IPS-NIHi7 (cell line): Measurements from ENCODE around the gene GRIK5.

Source experiments
- DNase-seq: peaks from one replicate; pipeline ENCODE4 v3.0.0; 2012; ENCODE audit warnings: mixed read lengths; ENCODE audit errors: extremely low spot score

Gene GRIK5

DNA sequence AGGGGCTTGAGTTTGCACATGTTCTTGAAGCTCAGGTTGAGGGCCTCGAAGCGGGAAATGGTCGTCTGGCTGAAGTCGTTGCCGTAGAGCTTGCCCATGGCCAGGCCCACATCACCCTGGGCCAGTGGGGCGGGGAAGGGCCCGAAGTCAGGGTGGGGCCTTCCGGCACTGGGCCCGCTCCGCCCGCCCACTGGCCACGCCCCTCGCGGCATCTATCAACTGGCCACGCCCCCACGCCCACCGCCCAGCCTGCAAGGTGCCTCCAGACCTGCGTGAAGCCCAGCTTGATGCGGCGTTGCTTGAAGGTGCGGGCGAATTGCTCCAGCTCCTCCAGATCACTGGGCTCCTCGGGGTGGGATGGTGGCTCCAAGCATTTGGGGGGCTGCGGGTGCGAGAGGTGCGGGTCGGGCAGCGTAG is 25.8 kb upstream of the GRIK5 start:
- peak; percentile 94 for DNase-seq

DNA sequence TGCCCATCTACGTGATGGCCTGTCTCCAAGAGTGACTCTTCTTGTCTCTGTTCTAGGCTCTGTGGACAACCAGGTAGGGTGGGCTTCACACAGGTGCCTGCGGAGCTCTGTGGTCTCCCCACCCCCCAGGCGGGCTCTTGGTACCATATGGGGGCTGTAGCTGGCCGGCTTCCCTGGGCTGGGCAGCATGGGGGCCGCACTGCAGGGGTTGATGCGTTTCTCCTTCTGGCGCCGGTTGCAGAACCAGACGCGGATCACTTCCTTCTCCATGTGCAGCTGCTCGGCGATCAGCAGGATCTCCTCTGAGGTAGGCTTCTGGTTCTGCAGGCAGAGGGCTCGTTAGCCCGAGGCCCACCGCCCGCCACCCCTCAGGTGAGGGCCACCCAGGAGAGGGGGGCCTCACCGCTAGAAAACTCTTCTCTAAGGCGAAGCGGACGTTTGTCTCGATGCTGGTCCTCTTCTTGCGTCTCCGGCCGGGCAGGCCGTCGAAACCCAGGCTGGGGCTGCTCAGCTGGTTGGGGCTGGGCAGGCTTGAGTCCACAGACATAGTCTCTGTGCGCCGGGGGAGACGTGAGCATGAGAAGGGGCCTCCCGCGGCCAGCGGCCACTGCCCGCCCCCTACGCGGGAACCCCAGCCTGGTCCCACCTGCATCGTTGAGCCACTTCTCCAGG is 25.3 kb upstream of the GRIK5 start:
- no peak for DNase-seq

DNA sequence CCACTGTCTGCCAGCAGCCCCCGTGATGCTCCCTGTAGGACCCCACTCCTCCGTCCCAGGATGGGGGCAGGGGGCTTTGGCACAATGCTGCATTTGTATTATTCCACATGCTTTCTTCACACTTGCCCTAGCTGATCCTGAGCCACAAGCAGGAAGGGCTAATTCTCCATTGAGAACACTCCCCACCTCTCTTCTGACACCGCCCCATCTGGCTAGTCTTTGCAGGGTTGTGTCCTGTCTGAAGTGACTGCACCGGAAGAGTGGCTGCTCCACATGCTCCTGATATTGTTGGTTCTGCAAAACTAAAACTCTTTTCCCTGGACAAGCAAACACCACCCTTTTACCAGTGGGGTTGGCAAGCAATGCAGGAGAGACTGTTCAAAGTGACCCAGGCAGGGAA is 23.9 kb upstream of the GRIK5 start:
- DNase-seq: no peak

DNA sequence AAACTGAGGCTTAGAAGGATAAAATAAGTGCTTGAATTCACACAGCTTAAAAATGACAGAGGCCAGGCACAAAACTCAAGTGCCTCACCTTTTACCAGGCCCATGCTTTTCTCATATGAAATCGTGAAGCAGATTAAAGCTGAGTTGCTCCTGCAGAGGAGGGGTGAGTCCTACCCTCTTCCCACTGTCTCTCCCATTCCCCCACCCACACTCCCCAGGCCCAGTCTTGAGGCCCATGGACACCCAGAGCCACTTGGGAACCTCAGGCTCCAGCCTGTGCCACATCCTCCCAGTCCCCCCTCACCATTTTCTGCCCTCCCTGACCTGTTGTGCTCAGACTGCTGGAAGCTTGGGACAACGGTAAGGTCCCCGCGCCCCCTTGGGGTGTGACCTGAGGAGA is 23.5 kb upstream of the GRIK5 start:
- DNase-seq: no peak

DNA sequence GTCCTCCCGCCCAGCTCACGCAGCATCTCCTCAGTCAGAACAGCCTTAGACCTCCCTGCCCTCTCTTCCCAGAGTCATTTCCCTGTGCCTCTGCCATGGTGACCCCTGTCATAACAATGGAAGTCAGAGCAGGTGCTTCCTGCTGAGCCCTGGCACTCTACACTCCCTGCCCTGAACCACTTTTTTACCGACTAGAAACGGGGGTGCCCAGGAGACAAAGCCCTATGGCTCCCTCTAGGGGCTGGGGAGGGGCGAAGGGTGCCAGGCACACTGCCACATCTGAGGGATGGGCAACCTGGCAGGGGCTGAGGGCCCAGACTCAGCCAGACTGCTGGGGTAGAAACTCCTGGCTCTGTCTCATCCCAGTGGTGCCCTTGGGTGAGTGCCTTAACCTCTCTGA is 22.3 kb upstream of the GRIK5 start:
- peak; percentile 48 for DNase-seq

DNA sequence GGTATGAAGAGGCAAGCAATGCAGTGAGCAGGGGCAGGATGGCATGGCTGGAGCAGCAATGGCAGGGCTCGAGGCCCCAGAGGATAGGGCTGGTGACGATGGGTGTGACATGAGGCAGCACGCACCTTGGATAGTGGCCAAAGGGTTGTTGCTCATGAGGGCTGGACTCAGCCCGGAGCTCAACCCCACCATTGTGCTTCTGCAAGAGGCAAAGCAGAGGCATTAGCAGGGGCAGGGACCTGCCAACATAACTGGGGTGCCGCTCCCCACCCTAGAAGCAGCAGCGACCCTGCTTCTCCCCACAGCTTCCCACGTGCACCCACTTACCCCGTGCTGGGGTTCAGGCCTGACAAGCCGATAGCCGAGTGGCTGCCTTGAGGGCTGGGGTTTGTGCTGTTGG is 21.7 kb upstream of the GRIK5 start:
- DNase-seq: no peak

DNA sequence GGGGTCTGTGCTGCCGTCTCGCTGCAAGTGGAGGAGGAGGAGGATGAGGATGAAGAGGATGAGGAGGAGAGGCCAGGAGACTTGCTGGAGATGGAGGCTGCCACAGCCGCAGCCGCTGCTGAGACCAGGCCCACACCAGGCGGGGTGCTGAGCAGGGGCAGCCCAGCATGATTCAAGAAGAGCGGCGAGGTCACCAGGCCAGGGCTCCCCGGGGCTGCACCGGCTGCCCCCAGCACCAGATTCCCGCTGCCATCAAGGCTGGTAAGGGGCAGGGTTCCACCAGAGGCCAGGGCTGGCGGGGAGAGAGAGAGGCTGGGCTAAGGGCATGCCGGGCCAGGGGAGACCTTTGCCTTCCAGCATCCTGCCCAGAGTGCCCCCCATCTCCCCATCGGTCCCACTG is 21.3 kb upstream of the GRIK5 start:
- no peak for DNase-seq

DNA sequence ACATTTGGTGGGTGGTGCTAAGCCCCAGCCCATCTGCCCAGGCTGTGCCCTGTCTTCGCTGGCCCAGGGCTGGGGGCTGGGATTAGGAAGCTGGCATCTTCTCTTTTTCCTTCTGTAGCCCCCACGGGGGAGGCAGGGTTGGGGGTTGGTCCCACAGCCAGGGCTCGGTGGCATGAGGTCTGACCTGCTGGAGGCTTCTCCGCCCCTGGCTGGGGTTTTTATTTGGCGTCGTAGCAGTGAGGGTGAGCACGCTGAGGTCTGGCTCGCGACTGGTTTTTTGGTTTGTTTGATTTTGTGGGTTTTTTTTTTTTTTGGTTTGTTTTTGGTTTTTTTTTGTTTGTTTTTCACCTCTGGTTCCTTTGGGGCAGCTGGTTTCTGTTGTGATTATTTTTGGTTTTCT is 20.7 kb upstream of the GRIK5 start:
- DNase-seq: no peak

DNA sequence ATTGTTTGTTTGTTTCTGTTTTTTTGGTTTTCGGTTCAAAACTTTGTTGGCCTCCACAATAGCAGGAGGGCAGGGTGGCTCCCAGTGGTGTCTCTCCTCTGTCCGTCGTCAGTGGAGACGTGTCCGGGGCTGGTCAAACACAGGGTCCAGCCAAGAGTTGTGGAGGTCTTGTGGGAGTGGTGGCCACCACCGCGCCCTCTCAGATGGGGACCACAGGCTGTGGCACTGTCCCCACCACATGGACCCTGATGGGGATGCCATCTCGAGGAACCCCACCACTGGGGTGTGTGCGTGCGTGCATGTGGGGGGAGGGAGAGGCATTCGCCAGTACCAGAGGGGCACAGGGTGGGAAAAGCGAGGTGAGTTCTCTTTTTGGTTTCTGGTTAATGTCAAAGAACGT is 19.8 kb upstream of the GRIK5 start:
- DNase-seq: no peak

DNA sequence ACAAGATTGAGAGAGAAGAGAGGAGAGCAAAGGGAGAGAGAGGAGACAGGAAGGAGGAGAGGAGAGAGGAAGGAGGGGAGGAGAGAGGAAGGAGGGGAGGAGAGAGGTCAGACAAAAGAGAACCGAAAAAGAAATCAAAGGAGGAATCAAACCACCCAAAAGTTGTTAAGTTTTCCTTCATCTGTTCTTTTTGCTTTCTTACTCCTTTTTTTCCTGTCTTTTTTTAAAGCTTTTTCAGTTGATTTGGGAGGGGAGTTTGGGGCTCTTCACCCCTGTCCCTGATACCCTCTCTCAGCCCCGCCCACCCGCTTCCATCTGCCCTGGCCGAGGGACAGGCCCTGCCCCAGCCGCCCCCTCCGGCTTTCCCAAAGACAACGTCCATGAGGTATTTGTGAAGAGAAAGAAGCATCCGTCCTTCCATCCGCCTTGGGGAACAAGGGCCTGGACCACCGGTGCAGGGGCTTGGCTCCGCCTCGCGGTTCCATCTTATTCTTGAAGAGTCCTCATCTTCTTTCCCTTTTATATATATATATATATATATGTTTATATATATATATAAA is 19.3 kb upstream of the GRIK5 start:
- no peak for DNase-seq

DNA sequence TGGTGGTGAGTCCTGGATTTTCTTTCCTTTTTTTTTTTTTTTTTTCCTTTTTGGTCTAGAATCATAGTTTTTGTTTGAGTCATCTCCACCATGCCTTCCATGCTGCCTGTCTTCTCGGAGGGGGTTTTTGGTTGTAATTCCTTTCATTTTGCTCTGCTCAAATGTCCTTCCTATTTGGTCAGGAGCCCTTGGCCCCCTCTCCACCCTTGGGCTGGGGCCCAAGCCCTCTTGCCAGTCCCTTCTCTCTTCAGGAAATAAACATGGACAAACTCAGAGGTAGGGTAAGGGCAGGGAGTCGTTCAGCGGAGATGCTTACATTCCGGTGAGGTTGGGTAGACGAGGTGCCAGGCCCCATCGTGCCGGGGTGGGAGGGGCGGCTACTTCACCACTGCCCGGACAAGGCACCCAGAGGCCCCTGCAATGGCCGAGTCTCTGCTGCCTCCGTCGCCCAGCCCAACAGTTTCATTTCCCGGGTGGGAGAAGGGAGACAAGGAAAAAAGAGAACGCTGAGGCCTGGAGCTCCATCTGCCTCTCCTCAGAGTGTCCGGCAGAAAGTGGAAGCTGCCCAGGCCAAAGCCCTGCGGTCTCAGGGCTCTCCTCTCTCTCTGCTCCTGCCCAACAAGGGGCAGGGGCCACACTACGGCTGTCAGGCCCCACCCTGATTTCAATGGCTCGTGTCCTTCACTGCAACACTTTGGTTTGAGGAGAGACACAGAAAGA is 18.6 kb upstream of the GRIK5 start:
- DNase-seq: no peak

DNA sequence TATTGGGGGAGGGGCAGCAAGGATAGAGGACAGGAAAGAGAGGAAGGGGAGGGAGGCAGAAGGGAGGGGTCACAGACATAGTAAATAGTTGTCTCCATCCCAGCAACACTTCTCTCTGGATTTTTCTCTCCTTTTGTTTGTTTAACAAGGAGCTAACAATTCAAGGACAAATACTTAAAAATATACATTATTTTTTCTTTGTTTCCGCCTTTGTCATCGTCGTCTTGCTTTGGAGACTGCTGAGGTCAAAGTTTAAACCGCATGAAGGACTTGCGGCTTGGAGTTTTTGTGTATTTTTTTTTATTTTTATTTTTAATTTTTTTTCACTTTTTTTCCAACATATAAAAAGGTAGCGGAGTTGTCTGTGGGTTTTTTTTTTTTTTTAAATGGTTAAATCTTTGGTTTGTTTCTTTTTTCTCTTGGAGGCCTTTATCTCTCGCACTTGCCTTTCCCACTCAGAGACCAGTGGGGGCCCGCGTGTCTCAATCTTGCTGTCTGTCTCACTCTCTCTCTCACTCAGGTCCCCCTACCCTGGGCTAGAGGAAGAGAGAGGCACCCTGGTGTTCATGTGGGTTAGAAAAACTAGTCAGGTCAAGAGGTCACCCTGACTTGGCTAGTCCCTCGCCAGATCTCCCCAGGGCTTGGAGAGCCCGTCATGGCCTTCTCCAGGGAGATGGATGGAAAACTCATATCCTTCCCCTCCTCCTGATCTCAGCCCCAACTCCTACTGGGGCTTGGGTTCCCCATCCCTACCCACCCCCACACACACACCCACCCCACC is 17.0 kb upstream of the GRIK5 start:
- no peak for DNase-seq

DNA sequence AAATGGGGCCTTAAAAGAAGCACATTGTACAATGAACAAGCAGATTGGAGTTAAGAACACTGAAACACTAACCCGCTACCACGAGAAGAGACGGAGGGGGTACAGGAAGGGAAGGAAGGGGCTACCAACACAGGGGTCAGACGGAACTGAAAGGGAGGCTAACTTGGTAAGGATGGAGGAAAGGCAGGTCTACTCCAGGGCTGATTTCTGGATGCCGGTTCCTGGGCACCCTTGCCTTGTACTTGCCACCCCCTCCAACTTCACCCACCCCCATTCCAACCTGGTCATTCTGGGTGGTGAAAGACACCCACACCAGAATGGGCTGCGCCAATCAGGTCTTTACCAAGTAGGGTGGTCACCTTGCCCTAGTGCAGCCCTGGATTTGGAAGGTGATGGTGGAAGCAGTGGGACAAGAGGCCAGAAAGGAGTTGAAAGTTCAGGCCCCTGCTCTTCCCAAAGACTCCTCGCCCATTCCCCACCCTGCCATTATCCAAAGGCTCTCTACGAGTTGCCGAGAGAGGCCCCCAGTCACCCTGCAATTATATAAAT is 16.3 kb upstream of the GRIK5 start:
- DNase-seq: no peak

DNA sequence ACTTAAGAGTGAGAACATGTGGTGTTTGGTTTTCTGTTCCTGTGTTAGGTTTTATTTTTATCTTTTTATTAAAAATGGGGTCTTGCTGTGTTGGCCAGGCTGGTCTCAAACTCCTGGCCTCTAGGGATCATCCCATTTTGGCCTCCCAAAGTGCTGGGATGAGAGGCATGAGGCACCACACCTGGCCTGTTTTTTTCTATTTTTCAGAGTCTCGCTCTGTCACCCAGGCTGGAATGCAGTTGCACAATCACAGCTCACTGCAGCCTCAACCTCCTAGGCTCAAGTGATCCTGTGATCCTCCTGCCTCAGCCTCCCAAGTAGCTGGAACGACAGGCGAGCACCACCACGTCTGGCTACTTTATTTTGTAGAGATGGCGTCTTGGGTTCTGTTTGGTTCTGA is 13.5 kb upstream of the GRIK5 start:
- no peak for DNase-seq

DNA sequence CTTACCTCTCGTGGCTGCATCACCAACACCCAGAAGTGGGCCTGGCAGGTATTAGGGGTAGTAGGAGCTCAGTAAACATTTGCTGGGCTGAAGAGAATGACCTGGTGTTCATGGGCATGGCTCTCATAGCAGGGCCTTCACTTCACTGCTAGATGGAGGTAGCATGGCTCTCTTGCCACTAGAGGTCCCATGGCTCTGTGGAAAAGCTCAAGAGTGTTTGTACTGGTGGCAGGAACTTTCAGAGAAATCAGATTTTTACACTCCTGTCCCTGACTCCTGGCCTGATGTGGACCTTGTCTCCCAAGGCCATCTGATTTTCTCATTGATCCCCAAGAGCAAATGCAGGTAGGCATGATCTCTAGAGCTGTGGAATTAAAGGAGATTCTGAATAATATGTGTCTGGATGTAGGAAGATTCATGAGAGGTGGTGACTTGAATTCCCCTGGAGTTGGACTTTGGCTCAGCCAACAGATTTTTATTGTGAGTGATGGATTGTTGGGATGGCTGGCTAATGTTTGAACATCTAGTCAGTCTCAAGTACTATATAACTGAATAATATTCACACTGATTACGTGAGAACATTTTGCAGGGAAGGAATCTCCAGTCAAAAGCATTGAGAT is 11.7 kb upstream of the GRIK5 start:
- peak; percentile 31 for DNase-seq

DNA sequence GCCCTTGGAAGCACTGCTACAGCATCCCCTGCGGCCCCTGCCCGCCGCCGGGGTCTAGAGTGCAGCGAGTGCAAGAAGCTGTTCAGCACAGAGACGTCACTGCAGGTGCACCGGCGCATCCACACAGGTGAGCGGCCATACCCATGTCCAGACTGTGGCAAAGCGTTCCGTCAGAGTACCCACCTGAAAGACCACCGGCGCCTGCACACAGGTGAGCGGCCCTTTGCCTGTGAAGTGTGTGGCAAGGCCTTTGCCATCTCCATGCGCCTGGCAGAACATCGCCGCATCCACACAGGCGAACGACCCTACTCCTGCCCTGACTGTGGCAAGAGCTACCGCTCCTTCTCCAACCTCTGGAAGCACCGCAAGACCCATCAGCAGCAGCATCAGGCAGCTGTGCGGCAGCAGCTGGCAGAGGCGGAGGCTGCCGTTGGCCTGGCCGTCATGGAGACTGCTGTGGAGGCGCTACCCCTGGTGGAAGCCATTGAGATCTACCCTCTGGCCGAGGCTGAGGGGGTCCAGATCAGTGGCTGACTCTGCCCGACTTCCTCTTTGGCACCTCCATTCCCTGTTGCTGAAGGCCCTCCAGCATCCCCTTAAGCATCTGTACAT is 10.9 kb upstream of the GRIK5 start:
- no peak for DNase-seq

DNA sequence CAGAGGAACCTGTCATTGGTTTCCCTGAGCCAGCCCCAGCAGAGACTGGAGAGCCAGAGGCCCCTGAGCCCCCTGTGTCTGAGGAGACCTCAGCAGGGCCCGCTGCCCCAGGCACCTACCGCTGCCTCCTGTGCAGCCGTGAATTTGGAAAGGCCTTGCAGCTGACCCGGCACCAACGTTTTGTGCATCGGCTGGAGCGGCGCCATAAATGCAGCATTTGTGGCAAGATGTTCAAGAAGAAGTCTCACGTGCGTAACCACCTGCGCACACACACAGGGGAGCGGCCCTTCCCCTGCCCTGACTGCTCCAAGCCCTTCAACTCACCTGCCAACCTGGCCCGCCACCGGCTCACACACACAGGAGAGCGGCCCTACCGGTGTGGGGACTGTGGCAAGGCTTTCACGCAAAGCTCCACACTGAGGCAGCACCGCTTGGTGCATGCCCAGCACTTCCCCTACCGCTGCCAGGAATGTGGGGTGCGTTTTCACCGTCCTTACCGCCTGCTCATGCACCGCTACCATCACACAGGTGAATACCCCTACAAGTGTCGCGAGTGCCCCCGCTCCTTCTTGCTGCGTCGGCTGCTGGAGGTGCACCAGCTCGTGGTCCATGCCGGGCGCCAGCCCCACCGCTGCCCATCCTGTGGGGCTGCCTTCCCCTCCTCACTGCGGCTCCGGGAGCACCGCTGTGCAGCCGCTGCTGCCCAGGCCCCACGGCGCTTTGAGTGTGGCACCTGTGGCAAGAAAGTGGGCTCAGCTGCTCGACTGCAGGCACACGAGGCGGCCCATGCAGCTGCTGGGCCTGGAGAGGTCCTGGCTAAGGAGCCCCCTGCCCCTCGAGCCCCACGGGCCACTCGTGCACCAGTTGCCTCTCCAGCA is 10.1 kb upstream of the GRIK5 start:
- no peak for DNase-seq

DNA sequence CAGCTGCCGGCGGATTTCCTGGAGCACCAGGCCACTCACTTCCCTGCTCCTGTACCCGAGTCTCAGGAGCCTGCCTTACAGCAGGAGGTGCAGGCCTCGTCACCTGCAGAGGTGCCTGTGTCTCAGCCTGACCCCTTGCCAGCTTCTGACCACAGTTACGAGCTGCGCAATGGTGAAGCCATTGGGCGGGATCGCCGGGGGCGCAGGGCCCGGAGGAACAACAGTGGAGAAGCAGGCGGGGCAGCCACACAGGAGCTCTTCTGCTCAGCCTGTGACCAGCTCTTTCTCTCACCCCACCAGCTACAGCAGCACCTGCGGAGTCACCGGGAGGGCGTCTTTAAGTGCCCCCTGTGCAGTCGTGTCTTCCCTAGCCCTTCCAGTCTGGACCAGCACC is 9.3 kb upstream of the GRIK5 start:
- no peak for DNase-seq

DNA sequence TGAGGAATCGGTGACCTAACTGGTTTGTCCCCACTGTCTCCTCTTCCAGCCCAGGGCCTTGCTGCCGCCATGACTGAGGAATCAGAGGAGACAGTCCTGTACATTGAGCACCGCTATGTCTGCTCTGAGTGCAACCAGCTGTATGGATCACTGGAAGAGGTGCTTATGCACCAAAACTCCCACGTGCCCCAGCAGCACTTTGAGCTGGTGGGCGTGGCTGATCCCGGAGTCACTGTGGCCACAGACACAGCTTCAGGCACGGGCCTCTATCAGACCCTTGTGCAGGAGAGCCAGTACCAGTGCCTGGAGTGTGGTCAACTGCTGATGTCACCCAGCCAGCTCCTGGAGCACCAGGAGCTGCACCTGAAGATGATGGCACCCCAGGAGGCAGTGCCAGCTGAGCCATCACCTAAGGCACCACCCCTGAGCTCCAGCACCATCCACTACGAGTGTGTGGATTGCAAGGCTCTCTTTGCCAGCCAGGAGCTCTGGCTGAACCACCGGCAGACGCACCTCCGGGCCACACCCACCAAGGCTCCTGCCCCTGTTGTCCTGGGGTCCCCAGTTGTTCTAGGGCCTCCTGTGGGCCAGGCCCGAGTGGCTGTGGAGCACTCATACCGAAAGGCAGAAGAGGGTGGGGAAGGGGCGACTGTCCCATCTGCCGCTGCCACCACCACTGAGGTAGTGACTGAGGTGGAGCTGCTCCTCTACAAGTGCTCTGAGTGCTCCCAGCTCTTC is 8.7 kb upstream of the GRIK5 start:
- DNase-seq: no peak

DNA sequence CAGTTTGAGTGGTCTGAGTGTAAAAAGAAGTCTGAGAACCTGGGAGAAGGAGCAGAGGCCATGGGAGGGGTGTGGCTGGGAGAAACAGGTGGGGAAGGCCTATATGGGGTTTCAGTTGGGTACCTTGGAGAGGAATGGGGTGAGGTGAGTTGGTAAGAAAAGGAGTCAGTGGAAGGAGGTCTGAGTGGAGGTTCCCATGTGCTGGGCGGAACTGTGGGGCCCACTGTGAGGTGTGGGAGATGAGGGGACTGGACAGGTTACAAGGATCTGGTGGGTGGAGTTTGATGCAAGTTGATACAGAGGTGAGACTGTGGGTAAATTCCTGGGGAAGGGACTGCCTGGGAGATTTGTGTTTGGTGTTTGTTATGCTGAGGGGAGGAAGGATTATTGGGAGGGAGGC is 8.1 kb upstream of the GRIK5 start:
- no peak for DNase-seq
